ENCODE data around the gene TMEM256.

The TMEM256 gene

DNA sequence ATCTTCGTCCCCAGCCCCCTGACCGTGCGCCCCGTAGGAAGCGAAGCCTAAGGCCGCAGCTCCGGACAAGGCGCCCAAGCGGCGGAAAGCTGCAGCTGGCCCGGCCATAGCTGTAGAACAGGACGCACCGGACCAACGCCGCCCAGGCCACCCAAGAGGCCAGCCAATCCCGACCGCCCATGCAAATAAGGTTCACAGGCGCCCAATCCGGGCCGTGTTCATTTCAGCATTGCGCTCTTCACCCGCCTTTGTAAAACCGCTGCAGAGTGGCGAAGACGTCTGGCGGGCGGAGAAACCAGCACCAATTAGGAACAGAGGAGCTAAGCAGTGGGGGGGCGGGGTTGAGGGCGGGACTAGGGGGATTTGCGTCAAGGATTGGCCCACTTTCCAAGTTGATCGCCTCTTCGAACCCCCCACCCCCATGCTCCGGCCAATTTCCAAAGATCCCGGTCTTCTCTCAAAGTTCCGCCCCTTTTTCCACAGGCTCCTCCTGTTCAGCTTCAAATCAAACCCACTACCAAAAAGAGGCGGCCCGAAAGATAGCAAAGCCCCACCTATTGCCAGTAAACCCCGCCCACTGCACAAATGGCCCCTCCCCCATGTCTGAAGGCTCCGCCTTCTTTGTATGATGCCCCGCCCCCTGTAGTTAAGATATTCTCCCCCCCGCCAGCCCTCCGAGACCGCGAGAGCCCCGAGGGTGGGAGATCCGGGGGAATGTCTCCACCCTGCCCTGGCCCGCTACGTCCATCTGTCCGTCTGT lies at the start of gene TMEM256:
Gene TMEM256 (minus strand): TSS at position 121 of the 760 bp plus-strand sequence. CDS start 13 bp downstream, at position 108.
- DNase-seq (ENCODE audit: low read depth in 2 of 2, low spot score in 1 of 2), result peak; percentile 92 to 93

DNA sequence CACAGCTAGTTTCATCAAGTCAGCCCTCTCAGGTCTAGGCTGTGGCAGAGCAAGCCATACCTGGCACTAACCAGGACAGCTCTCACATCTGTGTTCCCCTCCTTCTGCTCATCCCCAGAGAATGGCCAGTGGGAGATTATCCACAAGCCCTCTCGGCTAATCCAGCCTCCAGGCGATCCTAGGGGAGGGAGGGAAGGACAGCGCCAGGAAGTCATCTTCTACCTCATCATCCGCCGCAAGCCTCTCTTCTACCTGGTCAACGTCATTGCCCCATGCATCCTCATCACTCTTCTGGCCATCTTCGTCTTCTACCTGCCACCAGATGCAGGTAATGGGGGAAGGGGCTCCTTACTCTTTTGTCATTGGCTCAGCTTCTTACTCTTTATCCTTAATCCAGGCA lies 44.6 kb upstream of the TMEM256 start:
- no peak for DNase-seq (ENCODE audit: low read depth in 2 of 2, low spot score in 1 of 2)

DNA sequence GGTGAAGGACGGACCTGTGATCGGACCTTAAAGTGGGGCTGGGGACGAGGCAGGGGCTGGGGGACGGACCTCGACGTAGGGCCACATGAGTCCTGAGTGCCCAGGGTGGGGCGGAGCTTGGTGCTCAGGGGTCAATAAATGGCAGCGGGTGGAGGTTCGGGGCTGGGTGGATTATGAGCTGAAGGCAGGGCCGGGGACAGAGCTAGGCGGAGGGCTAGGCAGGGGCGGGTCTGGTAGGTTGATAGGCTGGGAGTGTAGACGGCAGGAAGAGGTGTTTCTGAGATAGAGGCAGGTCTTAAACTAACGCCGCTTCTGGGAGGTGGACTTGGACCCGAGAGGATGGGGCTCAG lies 41.7 kb upstream of the TMEM256 start:
- no peak for DNase-seq (ENCODE audit: low read depth in 2 of 2, low spot score in 1 of 2)

DNA sequence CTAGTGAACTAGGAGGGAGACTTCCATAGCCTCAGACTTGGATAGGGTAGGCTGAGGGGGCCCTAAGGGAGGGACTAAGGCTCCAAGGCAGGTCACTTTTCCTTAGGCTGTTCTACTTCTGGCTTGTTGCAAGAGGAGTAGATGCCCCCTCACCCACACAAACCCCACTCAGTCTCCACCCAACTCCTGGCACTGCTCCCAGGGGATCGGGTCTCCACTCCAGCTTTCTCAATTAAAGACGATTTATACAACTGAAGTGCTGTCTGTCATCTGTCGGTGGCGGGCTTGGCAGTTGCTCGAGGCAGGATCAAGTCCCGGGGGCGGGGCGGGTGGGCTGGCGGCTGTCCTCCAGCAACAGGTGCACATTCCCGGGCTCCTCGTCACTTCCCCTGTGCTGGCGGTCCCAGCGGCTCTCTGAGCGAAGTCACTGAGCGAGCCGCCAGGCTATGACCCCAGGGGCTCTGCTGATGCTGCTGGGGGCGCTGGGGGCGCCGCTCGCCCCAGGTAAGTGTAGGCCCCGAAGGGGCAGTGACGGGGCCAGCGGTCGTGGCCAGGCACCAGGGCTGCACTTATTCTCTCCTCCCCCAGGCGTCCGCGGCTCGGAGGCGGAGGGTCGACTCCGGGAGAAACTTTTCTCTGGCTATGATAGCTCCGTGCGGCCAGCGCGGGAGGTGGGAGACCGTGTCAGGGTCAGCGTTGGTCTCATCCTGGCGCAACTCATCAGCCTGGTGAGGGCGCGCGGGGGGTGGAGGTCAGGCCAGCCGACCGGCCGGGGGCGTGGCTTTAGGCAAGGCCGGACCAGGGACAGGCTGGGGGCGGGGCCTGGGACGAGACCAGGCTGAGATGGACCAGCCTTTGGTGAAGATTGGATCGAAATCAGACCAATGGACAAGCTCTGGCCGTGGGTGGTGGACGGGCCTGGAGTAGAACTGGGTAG lies 41.1 kb upstream of the TMEM256 start, which contains the start of gene CHRNB1:
Gene CHRNB1 (plus strand): TSS at position 380 of the 937 bp plus-strand sequence. CDS start 67 bp downstream, at position 447.
- DNase-seq (ENCODE audit: low read depth in 2 of 2, low spot score in 1 of 2), result no peak

DNA sequence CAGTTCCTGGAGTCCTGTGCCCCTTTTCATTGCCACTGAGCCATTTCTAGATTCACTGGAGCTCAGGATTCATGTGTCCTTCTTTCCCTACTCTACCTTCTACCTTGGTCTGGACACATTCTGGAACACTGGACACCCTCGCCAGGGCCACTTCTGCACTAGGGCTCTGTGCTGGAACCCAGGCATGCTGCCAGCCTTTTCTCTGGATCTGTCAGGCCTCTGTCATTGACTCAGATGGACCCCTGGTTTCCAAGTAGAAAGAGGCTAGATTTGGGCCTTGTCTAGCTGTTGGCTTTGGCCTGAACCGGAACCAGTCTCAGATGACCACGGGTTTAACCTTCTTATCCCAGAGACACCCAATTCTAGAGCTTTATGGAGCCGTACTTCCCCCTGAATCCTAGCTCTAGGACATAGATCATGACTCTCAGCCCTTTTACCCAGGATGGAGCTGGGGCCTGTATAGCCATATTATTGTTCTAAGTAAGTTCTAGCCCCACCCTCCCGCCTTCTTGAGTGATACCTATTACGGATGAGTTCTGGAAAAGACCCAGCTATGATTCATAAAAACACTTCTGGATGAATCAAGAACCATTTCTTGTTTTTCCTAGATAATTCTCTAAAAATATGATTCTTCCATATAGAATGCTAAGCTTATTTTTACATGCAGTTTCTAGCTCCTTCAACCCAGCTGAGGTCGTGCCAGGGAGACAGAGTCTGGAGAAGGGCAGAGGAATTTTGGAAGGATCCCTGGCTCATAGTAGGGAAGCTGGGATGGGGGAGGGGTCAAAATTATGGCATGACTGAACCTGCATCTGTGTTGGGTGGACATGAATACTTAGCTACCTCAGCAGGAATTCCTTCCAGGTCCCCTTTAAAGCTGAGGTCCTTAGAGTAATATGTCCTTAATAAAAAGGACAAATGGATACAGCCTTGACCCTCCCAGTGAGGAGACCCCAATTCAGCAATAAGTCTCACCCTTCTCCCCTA lies 39.9 kb upstream of the TMEM256 start:
- no peak for DNase-seq (ENCODE audit: low read depth in 2 of 2, low spot score in 1 of 2)

DNA sequence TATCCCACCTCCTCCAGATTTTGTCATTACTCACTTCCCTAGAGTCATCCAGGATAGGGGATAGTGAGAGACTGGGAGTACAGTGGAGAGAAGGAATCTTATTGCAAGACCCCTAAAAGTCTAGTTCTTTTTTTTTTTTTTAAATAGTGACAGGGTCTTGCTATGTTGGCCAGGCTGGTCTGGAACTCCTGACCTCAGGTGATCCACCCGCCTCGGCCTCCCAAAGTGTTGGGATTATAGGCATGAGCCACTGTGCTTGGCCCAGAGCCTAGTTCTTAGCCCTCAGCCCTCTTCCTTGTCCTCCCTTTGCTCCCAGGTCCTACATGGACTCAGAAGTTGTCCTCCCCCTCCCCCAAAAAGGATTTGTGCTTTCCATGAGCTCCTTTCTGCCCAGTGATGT lies 38.2 kb upstream of the TMEM256 start:
- DNase-seq (ENCODE audit: low read depth in 2 of 2, low spot score in 1 of 2), result no peak

DNA sequence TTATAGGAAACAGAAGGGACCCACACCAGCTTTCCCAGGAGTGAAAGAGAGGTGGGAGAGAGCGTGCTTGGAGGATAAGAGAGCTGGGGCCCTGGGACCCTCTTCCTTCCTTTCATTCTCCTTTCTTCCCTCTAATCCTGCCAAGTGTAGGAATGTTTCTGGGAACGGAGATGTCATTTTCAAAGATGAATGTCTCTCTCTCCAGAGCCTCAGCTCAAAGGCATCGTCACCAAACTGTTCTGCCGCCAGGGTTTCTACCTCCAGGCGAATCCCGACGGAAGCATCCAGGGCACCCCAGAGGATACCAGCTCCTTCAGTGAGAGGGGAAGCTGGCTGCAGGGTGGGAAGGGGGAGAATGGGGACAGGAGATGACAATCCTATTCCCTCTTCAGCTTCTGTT lies 37.4 kb upstream of the TMEM256 start:
- no peak for DNase-seq (ENCODE audit: low read depth in 2 of 2, low spot score in 1 of 2)

DNA sequence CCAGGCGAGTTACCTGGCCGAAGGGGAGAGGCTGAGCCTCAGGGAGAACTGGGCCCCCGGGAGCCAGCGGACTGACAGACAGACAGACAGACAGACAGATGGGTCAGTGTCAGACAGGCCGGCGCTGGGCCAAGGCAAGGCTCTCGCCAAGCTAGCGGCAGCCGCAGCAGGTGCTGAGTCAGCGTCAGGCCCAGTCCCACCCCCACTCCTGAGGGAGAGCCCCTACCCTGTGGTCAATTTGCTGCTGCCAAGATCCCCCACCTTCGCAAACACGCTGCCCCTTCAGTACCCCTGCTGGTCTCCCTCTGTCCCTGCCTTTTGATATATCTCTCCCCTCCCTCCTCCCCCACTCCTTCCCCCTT lies 36.9 kb upstream of the TMEM256 start:
- no peak for DNase-seq (ENCODE audit: low read depth in 2 of 2, low spot score in 1 of 2)

DNA sequence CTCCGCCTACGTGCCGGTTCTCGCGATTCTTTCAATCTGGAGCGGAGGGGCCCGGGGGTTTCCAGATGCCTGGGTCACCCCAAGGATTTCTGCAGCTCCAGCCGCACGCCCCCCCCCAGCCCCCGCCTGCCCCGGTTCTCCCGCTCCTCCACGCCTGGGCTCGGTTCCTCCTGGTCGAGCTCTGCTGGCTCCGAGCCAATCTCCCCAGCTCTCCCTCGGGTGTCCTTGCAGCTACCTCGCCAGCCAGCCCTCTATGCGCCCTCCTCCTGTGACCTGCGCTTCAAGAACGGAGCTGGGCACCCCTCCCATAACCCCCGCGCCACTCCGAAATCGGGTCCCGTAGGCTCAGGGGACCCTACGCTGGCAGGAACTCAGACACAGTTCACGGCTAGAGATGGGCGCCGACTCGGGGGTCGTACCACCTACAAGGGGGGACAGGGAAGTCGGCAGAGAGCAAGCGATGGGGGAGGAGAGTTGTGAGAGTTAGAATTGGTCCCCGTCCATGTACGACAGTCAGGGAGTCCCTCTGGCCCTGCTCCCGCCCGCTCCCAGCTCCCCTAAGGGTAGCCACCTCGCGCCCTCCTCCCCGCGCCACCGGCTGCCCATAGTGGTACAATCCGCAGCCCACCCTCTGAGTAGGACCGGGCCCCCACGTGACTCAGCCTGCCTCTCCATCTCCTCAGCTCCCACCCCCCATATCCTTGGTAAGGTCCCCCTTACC lies 36.4 kb upstream of the TMEM256 start:
- DNase-seq (ENCODE audit: low read depth in 2 of 2, low spot score in 1 of 2), result no peak

DNA sequence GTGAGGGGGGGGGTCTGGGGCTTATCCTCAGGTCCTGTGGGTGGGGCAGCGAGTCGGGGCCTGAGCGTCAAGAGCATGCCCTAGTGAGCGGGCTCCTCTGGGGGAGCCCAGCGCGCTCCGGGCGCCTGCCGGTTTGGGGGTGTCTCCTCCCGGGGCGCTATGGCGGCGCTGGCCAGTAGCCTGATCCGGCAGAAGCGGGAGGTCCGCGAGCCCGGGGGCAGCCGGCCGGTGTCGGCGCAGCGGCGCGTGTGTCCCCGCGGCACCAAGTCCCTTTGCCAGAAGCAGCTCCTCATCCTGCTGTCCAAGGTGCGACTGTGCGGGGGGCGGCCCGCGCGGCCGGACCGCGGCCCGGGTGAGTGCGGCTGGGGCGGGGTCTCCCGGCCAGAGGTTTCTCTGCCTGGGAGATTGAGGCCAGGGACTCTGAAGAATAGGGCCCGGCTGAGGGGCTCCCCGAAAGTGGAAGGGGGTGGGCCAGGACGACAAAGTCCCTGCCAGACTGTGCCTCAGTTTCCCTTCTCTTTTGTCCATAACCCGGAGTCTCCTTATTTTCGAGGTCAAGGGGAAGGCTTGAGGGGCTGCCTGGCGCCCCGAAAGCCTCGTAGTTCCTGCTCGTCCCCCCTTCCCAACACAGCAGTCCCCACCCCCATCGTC lies 35.7 kb upstream of the TMEM256 start, which contains the start of gene FGF11:
Gene FGF11 (plus strand): TSS at position 51 of the 651 bp plus-strand sequence. CDS start 109 bp downstream, at position 160.
- DNase-seq (ENCODE audit: low read depth in 2 of 2, low spot score in 1 of 2), result no peak

DNA sequence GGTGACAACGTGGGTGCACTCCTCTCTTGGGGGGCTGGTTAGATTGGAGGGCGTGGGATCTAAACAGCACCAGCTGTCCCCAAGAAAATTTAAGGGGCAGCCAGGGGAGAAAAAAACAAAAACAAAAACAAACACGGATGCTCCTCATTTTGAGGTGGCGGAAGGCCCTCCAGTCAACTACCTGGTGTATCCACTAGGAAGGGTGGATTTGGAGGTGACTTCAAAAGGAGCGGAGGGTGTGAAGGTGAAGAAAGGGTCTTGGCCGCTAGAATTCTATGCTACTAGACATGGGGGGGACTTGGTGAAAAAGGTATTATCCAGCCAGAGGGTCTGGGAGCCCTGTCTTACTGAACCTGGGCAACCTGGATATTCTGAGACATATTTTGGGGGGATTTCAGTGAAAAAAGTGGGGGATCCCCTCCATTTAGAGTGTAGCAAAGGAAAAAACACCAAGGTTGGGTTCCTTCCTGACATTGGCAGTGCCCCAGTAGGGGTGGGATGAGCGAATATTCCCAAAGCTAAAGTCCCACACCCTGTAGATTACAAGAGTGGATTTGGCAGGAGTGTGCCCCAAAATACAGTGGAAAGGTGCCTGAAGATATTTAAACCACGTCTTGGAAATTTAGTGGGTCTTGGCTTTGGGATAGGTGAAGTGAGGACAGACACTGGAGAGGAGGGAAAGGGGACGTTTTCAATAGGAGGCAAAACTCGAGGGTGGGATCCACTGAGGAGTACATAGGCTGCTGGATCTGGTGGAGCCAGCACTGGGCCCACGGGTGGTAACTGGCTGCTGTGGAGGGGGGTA lies 35.0 kb upstream of the TMEM256 start:
- DNase-seq (ENCODE audit: low read depth in 2 of 2, low spot score in 1 of 2), result no peak

DNA sequence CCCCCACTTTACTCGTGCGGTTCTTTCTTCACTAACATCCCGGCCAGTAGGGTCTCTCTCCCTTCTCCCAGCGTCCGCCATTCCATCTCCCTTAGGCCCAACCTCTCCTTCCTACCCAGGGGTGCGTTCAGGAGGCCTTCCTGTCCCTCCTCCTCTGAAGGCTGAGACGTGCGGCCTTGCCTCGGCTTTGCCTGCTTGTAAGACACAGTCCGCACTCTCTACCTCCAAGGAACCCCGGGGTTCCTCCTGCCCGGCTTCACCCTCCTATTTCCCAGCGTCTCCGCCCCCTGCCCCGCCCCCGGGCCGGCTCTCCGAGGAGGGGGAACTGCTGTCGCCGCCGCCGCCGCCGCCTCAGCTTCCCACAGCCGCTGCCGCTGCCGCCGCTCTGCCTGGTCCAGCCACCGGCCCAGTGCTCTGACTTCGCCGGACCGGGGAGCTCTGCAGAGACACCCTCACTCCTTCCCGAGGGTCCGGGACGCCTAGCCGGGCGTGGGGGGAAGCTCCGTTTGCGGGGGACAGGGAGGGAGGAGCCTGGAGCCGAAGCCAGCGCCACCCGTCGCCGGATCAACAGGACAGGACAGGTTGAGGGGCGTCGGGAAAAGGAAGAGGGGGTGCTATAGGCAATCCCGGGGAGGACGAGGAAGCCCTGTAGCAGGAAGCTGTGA lies 34.2 kb upstream of the TMEM256 start:
- DNase-seq (ENCODE audit: low read depth in 2 of 2, low spot score in 1 of 2), result peak in 1 of 2 donors; percentile 30

DNA sequence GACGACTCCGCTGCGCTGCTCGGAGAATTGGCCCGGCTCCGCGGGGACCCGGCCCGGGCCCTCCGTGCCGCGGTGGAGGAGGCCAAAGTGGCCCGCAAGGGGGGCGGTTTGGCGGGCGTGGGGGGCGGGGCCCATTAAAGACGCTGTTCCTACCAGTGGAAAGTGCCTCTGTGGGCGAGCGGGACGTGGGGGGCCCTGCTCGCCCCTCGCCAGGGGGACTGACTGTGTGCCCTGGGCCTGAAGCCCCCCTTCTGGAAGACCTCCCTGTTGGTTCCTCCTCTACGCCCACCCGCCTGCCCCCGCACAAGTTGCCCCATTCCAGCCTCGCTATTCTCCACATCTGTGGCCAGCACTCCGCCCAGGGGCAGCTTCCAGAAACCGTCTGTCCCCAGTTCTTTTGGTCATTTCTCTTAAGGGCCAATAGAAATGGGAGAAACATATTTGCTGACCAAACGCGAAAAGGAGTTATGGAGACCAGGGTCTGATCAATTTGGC lies 33.5 kb upstream of the TMEM256 start:
- DNase-seq (ENCODE audit: low read depth in 2 of 2, low spot score in 1 of 2), result no peak

DNA sequence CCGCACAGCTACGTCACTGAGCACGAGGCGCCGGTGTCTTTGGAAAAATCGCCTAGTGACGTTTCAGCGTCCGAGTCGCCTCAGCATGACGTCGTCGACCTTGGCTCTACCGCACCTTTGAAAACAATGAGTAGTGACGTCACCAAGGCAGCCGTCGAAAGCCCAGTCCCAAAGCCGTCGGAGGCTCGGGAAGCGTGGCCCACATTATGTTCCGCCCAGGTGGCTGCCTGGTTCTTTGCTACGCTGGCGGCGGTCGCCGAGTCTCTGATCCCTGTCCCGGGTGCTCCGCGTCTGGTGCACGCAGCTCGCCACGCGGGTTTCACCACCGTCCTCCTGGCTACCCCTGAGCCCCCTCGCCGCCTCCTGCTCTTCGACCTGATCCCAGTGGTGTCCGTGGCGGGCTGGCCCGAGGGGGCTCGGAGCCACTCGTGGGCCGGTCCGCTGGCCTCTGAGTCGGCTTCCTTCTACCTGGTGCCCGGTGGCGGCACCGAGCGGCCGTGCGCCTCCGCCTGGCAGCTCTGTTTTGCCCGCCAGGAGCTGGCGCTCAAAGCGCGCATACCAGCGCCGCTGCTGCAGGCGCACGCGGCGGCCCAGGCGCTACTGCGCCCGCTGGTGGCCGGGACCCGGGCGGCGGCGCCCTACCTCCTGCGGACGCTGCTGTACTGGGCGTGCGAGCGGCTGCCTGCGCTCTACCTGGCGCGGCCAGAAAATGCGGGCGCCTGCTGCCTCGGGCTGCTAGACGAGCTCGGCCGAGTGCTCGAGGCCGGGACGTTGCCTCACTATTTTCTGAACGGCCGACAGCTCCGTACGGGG lies 32.9 kb upstream of the TMEM256 start:
- DNase-seq (ENCODE audit: low read depth in 2 of 2, low spot score in 1 of 2), result peak in 1 of 2 donors; percentile 55

DNA sequence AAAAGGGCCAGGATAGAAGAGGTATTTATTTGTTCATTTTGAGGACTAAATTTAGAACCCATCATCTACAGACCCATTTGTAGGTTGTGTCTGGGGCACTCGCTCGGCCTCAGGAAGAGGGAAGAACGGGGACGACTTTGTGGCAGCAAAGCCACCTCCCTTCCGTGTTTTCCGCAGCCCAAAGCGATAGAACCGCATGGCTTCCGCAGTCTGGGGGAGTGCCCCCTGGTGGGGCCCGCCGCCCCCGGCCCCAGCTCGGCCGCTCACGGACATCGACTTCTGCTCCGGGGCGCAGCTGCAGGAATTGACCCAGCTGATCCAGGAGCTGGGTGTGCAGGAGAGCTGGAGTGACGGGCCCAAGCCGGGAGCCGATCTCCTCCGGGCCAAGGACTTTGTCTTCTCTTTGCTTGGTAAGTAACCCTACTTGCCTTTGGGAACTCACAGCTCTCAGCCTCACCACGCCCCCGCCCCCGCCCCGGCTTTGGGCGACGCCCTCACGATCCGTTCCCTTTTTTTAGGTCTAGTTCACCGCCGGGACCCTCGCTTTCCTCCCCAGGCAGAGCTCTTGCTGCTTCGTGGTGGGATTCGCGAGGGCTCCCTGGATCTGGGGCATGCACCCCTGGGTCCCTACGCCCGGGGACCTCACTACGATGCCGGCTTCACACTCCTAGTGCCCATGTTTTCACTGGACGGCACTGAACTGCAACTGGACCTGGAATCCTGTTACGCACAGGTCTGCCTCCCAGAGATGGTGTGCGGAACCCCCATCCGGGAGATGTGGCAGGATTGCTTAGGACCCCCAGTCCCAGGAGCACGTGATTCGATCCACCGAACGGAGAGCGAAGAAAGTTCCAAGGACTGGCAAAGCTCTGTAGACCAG lies 32.0 kb upstream of the TMEM256 start:
- peak in 1 of 2 donors; percentile 29 for DNase-seq (ENCODE audit: low read depth in 2 of 2, low spot score in 1 of 2)

DNA sequence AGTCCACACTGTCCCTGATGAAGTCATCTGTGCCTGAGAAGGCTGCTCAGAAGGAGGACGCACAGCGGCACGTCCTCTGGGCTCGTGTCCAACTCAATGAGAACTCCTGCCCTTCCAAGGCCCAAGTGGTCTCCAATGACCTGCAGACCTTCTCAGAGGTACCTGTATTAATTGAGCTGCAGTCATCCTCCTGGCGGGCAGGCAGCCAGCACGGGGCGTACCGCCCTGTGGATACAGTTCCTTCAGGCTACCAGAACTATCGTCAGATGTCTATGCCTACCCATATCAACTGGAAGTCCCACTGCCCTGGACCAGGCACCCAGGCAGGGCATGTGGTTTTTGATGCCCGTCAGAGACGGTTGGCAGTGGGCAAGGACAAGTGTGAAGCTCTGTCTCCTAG lies 28.4 kb upstream of the TMEM256 start:
- DNase-seq (ENCODE audit: low read depth in 2 of 2, low spot score in 1 of 2), result no peak

Measured in stimulated activated CD8-positive, alpha-beta memory T cell treated with anti-CD3 and anti-CD28 coated beads, Interleukin-4, amount 100 ng/mL, for 4 hours (primary cell).